Cerebellar nuclear complex (tissue), 1 donor: ENCODE measurements around the gene ARHGAP15.

Experiments used
- DNase-seq, 2 experiments: peaks; one replicate each; lab custom pipeline; 2025; lab: John Stamatoyannopoulos, UW

The ARHGAP15 gene

GRCh38 chr2:143144813-143145455 lies 15.7 kb downstream of the ARHGAP15 start:
- no peak for DNase-seq

GRCh38 chr2:143146366-143146765 lies 17.1 kb downstream of the ARHGAP15 start:
- DNase-seq = no peak

- no peak for DNase-seq
Measured at GRCh38 chr2:143146815-143147530, 17.8 kb downstream of the ARHGAP15 start.

GRCh38 chr2:143148011-143148410 lies 18.8 kb downstream of the ARHGAP15 start:
- DNase-seq = no peak

GRCh38 chr2:143148757-143149156 lies 19.5 kb downstream of the ARHGAP15 start:
- no peak for DNase-seq

- no peak for DNase-seq
Measured at GRCh38 chr2:143150287-143150686, 21.1 kb downstream of the ARHGAP15 start.

GRCh38 chr2:143151111-143151752 lies 22.0 kb downstream of the ARHGAP15 start:
- no peak for DNase-seq

GRCh38 chr2:143152219-143152618 lies 23.0 kb downstream of the ARHGAP15 start:
- DNase-seq = no peak

- DNase-seq = no peak
Measured at GRCh38 chr2:143152637-143153036, 23.4 kb downstream of the ARHGAP15 start.

GRCh38 chr2:143155661-143156060 lies 26.4 kb downstream of the ARHGAP15 start:
- DNase-seq = no peak

GRCh38 chr2:143157001-143157400 lies 27.8 kb downstream of the ARHGAP15 start:
- DNase-seq = no peak

GRCh38 chr2:143157418-143157817 lies 28.2 kb downstream of the ARHGAP15 start:
- DNase-seq = no peak

GRCh38 chr2:143158098-143158497 lies 28.9 kb downstream of the ARHGAP15 start:
- DNase-seq = no peak

GRCh38 chr2:143158551-143159485 lies 29.6 kb downstream of the ARHGAP15 start:
- no peak for DNase-seq

GRCh38 chr2:143159486-143159840 lies 30.2 kb downstream of the ARHGAP15 start:
- DNase-seq = no peak

- no peak for DNase-seq
Measured at GRCh38 chr2:143160732-143161707, 31.8 kb downstream of the ARHGAP15 start.

GRCh38 chr2:143162123-143162837 lies 33.1 kb downstream of the ARHGAP15 start:
- peak in 1 of 2 experiments; percentile 22 for DNase-seq

- DNase-seq = no peak
Measured at GRCh38 chr2:143162997-143163396, 33.8 kb downstream of the ARHGAP15 start.

GRCh38 chr2:143163499-143163898 lies 34.3 kb downstream of the ARHGAP15 start:
- DNase-seq = no peak

- DNase-seq = no peak
Measured at GRCh38 chr2:143165291-143165690, 36.1 kb downstream of the ARHGAP15 start.
